PC-9 (cell line): ENCODE measurements around the gene RORC. TPM values are rescaled to one million over a fixed set of nuclear protein-coding genes. Genes with fewer than 3 reads are reported as not detected.

Source experiments
- BruUV-seq: library from RNA; stranded (reverse); fragments of 400-500 nt; replicated peaks from 2 replicates; lab custom pipeline; 2021; lab: Mats Ljungman, UMichigan
- CTCF ChIA-PET: fragments of 300-600 bp; sonication (Branson Sonifier 250); formaldehyde crosslinking; loops from one replicate; lab custom pipeline; 2022; ENCODE audit warnings: antibody characterized with exemption; lab: Charles Lee
- POLR2A ChIA-PET: fragments of 300-600 bp; sonication (Branson Sonifier 250); formaldehyde crosslinking; loops from one replicate; lab custom pipeline; 2022; ENCODE audit warnings: antibody characterized with exemption; ENCODE audit not compliant: unreplicated experiment; lab: Charles Lee
- DNase-seq, 2 experiments: peaks; one replicate each; pipeline versions ENCODE4 v3.0.0 to v3.0.0-alpha.2; 2015 to 2022; ENCODE audit warnings: mixed read lengths in 1 of 2
- H2AFZ ChIP-seq: fragments of 200-600 bp; sonication (generic); 2 replicates; pipeline ENCODE4 v1.8.1; 2017; ENCODE audit warnings: antibody characterized with exemption
- H3F3A ChIP-seq: fragments of 200-600 bp; sonication (generic); 2 replicates; pipeline ENCODE4 v1.8.1; 2017; ENCODE audit warnings: antibody characterized with exemption, mild to moderate bottlenecking, low read depth; ENCODE audit not compliant: insufficient read depth
- H3K27ac ChIP-seq: fragments of 200-600 bp; sonication (generic); 2 replicates; pipeline ENCODE4 v1.6.1; 2016; ENCODE audit warnings: mixed run types
- H3K27me3 ChIP-seq: fragments of 200-600 bp; sonication (generic); 2 replicates; pipeline ENCODE4 v1.6.1; 2016; ENCODE audit warnings: low read depth, mixed run types; ENCODE audit not compliant: insufficient read depth
- H3K36me3 ChIP-seq: fragments of 200-600 bp; sonication (generic); 2 replicates; pipeline ENCODE4 v1.6.1; 2016; ENCODE audit warnings: low read depth, mixed run types
- H3K4me1 ChIP-seq: fragments of 200-600 bp; sonication (generic); replicated peaks from 2 replicates; pipeline ENCODE4 v1.6.1; 2016; ENCODE audit warnings: mixed run types; ENCODE audit not compliant: insufficient read depth
- H3K4me2 ChIP-seq: fragments of 200-600 bp; sonication (generic); 2 replicates; pipeline ENCODE4 v1.6.1; 2017; ENCODE audit warnings: mixed run types
- H3K4me3 ChIP-seq: fragments of 200-600 bp; sonication (generic); 2 replicates; pipeline ENCODE4 v1.6.1; 2016; ENCODE audit warnings: mixed run types
- H3K79me2 ChIP-seq: fragments of 200-600 bp; sonication (generic); 2 replicates; pipeline ENCODE4 v1.6.1; 2017; ENCODE audit warnings: low read depth, mixed run types
- H3K9me2 ChIP-seq: fragments of 200-600 bp; sonication (generic); 2 replicates; pipeline ENCODE4 v1.8.1; 2017; ENCODE audit warnings: mild to moderate bottlenecking; ENCODE audit not compliant: insufficient read depth
- H3K9me3 ChIP-seq: fragments of 200-600 bp; sonication (generic); 2 replicates; pipeline ENCODE4 v1.8.1; 2016; ENCODE audit warnings: low read depth; ENCODE audit not compliant: insufficient read depth
- H4K20me1 ChIP-seq: fragments of 200-600 bp; sonication (generic); 2 replicates; pipeline ENCODE4 v1.8.1; 2017; ENCODE audit not compliant: insufficient read depth
- CTCF ChIP-seq: fragments of 200-600 bp; sonication (generic); conservative IDR thresholded peaks from 2 replicates; pipeline ENCODE4 v1.6.1; 2017; ENCODE audit warnings: mixed run types, antibody characterized with exemption, mild to moderate bottlenecking, moderate library complexity
- EZH2 ChIP-seq: fragments of 200-600 bp; sonication (generic); IDR thresholded peaks from 2 replicates; pipeline ENCODE4 v1.8.0; 2017; ENCODE audit warnings: antibody characterized with exemption, low read depth
- intact Hi-C: fragments of 100-400 bp; cut with micrococcal nuclease; formaldehyde crosslinking; loops from one replicate; pipeline ENCODE4 v1.10.0; 2022; ENCODE audit not compliant: unreplicated experiment
- total RNA-seq: library from RNA; stranded (reverse); gene quantifications from 2 replicates; pipeline ENCODE4 v1.2.3, GENCODE V29; 2021

Gene RORC
- total RNA-seq, 1 experiment from 2014 or later: 0.35 TPM

- no peaks in the 10 kb centered on the region for H3K79me2 ChIP-seq
- no peak overlapping the region for H3K4me3 ChIP-seq
- H4K20me1 ChIP-seq: no peaks in the 10 kb centered on the region
- intact Hi-C loops: no loop called here
- H3K9me2 ChIP-seq: no peaks in the 10 kb centered on the region
- CTCF ChIA-PET: no interaction called here
- no peak overlapping the region for H3K4me2 ChIP-seq
- H2AFZ ChIP-seq: no peak overlapping the region
- no peak overlapping the region for H3K27ac ChIP-seq
- H3F3A ChIP-seq: 0 out of 2 replicates have a peak, but pooled peaks cover 6% of the 10 kb centered on the region
- POLR2A ChIA-PET: no interaction called here
- no peaks in the 10 kb centered on the region for H3K9me3 ChIP-seq
- DNase-seq: no peak
- H3K36me3 ChIP-seq: no peaks in the 10 kb centered on the region
- TF ChIP-seq EZH2: no peak
- TF ChIP-seq CTCF: no peak
- BruUV-seq: no TSS peak
- peaks cover 32% of the 10 kb centered on the region for H3K4me1 ChIP-seq
- H3K27me3 ChIP-seq: no peaks in the 10 kb centered on the region
These were observed 6.4 kb downstream of the RORC start for GRCh38 chr1:151825204-151825603.

- Histone ChIP-seq H2AFZ (no peak overlapping the region), H3K36me3 (no peaks in the 10 kb centered on the region), H3F3A (0 out of 2 replicates have a peak, but pooled peaks cover 6% of the 10 kb centered on the region), H3K27me3 (no peaks in the 10 kb centered on the region), H3K79me2 (no peaks in the 10 kb centered on the region), H3K4me1 (peaks cover 32% of the 10 kb centered on the region), H3K9me3 (no peaks in the 10 kb centered on the region), H3K4me2 (no peak overlapping the region), H3K27ac (no peak overlapping the region), H4K20me1 (no peaks in the 10 kb centered on the region), H3K9me2 (no peaks in the 10 kb centered on the region), H3K4me3 (no peak overlapping the region)
- no TSS peak for BruUV-seq
- ChIA-PET CTCF (no interaction called here), POLR2A (no interaction called here)
- intact Hi-C loops: no loop called here
- TF ChIP-seq EZH2: no peak
- no peak for TF ChIP-seq CTCF
- no peak for DNase-seq
These were observed 8.4 kb downstream of the RORC start for GRCh38 chr1:151823175-151823574.

- no peak overlapping the region for H3K4me3 ChIP-seq
- H4K20me1 ChIP-seq: no peaks in the 10 kb centered on the region
- intact Hi-C loops: no loop called here
- DNase-seq: no peak
- no peaks in the 10 kb centered on the region for H3K79me2 ChIP-seq
- no peaks in the 10 kb centered on the region for H3K36me3 ChIP-seq
- 0 out of 2 replicates have a peak, but pooled peaks cover 6% of the 10 kb centered on the region for H3F3A ChIP-seq
- no TSS peak for BruUV-seq
- ChIA-PET POLR2A (no interaction called here), CTCF (no interaction called here)
- H3K9me2 ChIP-seq: no peaks in the 10 kb centered on the region
- H2AFZ ChIP-seq: no peak overlapping the region
- no peaks in the 10 kb centered on the region for H3K9me3 ChIP-seq
- no peak overlapping the region for H3K27ac ChIP-seq
- TF ChIP-seq CTCF (no peak), EZH2 (no peak)
- H3K4me1 ChIP-seq: peaks cover 32% of the 10 kb centered on the region
- H3K4me2 ChIP-seq: no peak overlapping the region
- H3K27me3 ChIP-seq: no peaks in the 10 kb centered on the region
These were observed 9.2 kb downstream of the RORC start for GRCh38 chr1:151822404-151822803.
